Effector memory CD4-positive, alpha-beta T cell (primary cell): ENCODE data around the gene RAD50.
A peak's percentile ranks its signal among the peaks of the same experiment; 100 is the strongest.
"Not testable (repeated sequence)": the region's sequence is repeated elsewhere in the genome, so short reads cannot be mapped to it uniquely, and the experiment has no call there.

Experiments used
- DNase-seq, 3 donors: peaks; one replicate each; pipeline ENCODE4 v3.0.0-alpha.2; 2020
- H3K27ac ChIP-seq: 2 replicates; pipeline ENCODE4 v1.7.0; 2013; ENCODE audit warnings: mild to moderate bottlenecking, low read length, moderate library complexity; ENCODE audit not compliant: insufficient read depth, poor library complexity, severe bottlenecking
- H3K27me3 ChIP-seq: replicated peaks from 2 replicates; pipeline ENCODE4 v1.7.0; 2013; ENCODE audit warnings: mild to moderate bottlenecking, low read length; ENCODE audit not compliant: insufficient read depth, control insufficient read depth, poor library complexity, severe bottlenecking
- H3K36me3 ChIP-seq: 2 replicates; pipeline ENCODE4 v1.7.0; 2013; ENCODE audit warnings: mild to moderate bottlenecking, low read length, moderate library complexity; ENCODE audit not compliant: control insufficient read depth, insufficient read depth
- H3K4me1 ChIP-seq: 2 replicates; pipeline ENCODE4 v1.7.0; 2013; ENCODE audit warnings: low read length, mild to moderate bottlenecking; ENCODE audit not compliant: control insufficient read depth, insufficient read depth, poor library complexity, severe bottlenecking
- H3K4me3 ChIP-seq: 2 replicates; pipeline ENCODE4 v1.7.0; 2013; ENCODE audit warnings: low read length, low read depth, mild to moderate bottlenecking; ENCODE audit not compliant: insufficient read depth, poor library complexity, severe bottlenecking
- H3K9me3 ChIP-seq: 2 replicates; pipeline ENCODE4 v1.7.0; 2013; ENCODE audit warnings: mild to moderate bottlenecking, low read length, moderate library complexity; ENCODE audit not compliant: control insufficient read depth

Gene RAD50

DNA sequence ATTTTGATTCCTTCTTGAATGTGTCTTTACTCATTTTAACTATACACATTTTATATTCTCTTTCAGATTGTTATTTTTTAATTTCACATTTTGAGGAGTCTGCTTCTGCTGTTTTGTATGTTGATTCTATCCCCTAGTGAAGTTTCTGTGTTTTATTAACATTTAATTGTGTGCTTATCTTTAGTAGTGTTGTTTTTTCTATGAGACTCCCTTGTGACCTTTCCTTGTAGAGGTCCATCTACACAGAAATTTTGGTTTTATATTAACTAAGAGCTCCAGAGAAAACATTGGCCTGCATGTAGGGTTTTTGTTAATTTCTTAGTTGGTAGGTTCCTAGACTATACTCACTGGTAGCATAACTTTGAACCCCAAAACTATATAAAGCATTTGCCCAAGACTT, 65.8 kb downstream of the RAD50 start:
- Histone ChIP-seq H3K4me1 (no peaks in the 10 kb centered on the region), H3K4me3 (no peak overlapping the region), H3K9me3 (no peaks in the 10 kb centered on the region), H3K27me3 (no peaks in the 10 kb centered on the region), H3K36me3 (peaks cover 27% of the 10 kb centered on the region), H3K27ac (no peak overlapping the region)
- DNase-seq, result no peak

- Histone ChIP-seq H3K9me3 (no peaks in the 10 kb centered on the region), H3K4me1 (no peaks in the 10 kb centered on the region), H3K27ac (no peak overlapping the region), H3K27me3 (no peaks in the 10 kb centered on the region), H3K4me3 (no peak overlapping the region), H3K36me3 (peaks cover 4% of the 10 kb centered on the region)
- no peak for DNase-seq
Measured at GRCh38 chr5:132627470-132627869, 70.7 kb downstream of the RAD50 start.

- no peak overlapping the region for H3K4me3 ChIP-seq
- no peaks in the 10 kb centered on the region for H3K27me3 ChIP-seq
- no peak for DNase-seq
- H3K9me3 ChIP-seq, result no peaks in the 10 kb centered on the region
- no peaks in the 10 kb centered on the region for H3K4me1 ChIP-seq
- no peak overlapping the region for H3K27ac ChIP-seq
- peaks cover 4% of the 10 kb centered on the region for H3K36me3 ChIP-seq
Measured at GRCh38 chr5:132628814-132629213, 72.0 kb downstream of the RAD50 start.

- peak overlapping the region; percentile 33 for H3K27ac ChIP-seq
- H3K4me1 ChIP-seq, result no peaks in the 10 kb centered on the region
- H3K4me3 ChIP-seq, result no peak overlapping the region
- H3K9me3 ChIP-seq, result no peaks in the 10 kb centered on the region
- H3K36me3 ChIP-seq, result peaks cover 3% of the 10 kb centered on the region
- no peak for DNase-seq
- H3K27me3 ChIP-seq, result no peaks in the 10 kb centered on the region
Measured at GRCh38 chr5:132629230-132629944, 72.6 kb downstream of the RAD50 start.

GRCh38 chr5:132633587-132633986, 76.8 kb downstream of the RAD50 start:
- not testable (repeated sequence) for H3K4me3 ChIP-seq, DNase-seq, H3K36me3 ChIP-seq

GRCh38 chr5:132635873-132636272, 79.1 kb downstream of the RAD50 start:
- no peak overlapping the region for H3K27ac ChIP-seq
- DNase-seq, result no peak
- H3K27me3 ChIP-seq, result no peaks in the 10 kb centered on the region
- peaks cover 28% of the 10 kb centered on the region for H3K36me3 ChIP-seq
- H3K4me3 ChIP-seq, result no peak overlapping the region
- no peaks in the 10 kb centered on the region for H3K4me1 ChIP-seq
- no peaks in the 10 kb centered on the region for H3K9me3 ChIP-seq

More at GRCh38 chr5:132633587-132633986, 76.8 kb downstream of the RAD50 start:
- H3K9me3 ChIP-seq, H3K27ac ChIP-seq, H3K4me1 ChIP-seq, H3K27me3 ChIP-seq: not testable (repeated sequence)

DNA sequence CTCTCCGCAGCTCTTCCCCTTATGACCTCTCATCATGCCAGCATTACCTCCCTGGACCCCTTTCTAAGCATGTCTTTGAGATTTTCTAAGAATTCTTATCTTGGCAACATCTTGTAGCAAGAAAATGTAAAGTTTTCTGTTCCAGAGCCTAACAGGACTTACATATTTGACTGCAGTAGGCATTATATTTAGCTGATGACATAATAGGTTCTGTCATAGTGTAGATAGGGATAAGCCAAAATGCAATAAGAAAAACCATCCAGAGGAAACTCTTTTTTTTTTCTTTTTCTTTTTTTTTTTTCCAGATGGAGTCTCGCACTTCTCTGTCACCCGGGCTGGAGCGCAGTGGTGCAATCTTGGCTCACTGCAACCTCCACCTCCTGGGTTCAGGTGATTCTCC, 80.5 kb downstream of the RAD50 start:
- Histone ChIP-seq H3K4me3 (no peak overlapping the region), H3K27me3 (no peaks in the 10 kb centered on the region), H3K36me3 (peaks cover 37% of the 10 kb centered on the region), H3K9me3 (no peaks in the 10 kb centered on the region), H3K27ac (no peak overlapping the region), H3K4me1 (no peaks in the 10 kb centered on the region)
- DNase-seq, result no peak

- H3K27ac ChIP-seq, result no peak overlapping the region
- H3K4me3 ChIP-seq, result no peak overlapping the region
- no peak for DNase-seq
- no peaks in the 10 kb centered on the region for H3K4me1 ChIP-seq
- no peaks in the 10 kb centered on the region for H3K27me3 ChIP-seq
- H3K9me3 ChIP-seq, result no peaks in the 10 kb centered on the region
- H3K36me3 ChIP-seq, result peaks cover 45% of the 10 kb centered on the region
Measured at GRCh38 chr5:132639706-132640130, 82.9 kb downstream of the RAD50 start.

GRCh38 chr5:132640613-132641012, 83.8 kb downstream of the RAD50 start:
- no peak for DNase-seq
- H3K27me3 ChIP-seq, result no peaks in the 10 kb centered on the region
- peaks cover 45% of the 10 kb centered on the region for H3K36me3 ChIP-seq
- no peaks in the 10 kb centered on the region for H3K4me1 ChIP-seq
- H3K4me3 ChIP-seq, result no peak overlapping the region
- no peak overlapping the region for H3K27ac ChIP-seq
- H3K9me3 ChIP-seq, result no peaks in the 10 kb centered on the region

DNA sequence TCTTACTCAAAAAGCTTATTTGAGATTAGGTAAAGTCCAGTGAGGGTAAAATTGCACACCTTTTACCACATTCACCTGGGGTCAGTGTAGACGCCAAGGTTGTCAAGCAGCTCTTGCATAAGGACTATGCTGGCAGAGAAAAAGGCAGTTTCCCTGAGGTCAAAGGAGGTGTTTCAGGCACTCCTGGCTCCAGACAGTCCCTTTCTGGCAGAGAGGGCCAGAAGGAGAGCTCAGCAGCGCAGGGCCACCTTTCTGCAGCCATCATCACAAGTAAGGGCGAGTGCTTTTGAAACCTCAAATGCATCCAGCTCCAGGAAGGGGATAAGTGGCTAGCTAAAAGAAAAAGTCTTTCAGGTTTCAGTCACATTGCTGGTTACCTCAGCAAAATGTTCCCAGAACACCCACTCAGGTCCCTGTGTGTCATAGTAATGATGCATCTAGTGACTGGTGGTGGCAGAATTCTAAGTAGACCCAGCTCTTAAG, 84.5 kb downstream of the RAD50 start:
- no peak overlapping the region for H3K27ac ChIP-seq
- H3K4me3 ChIP-seq, result no peak overlapping the region
- no peaks in the 10 kb centered on the region for H3K4me1 ChIP-seq
- peaks cover 45% of the 10 kb centered on the region for H3K36me3 ChIP-seq
- H3K27me3 ChIP-seq, result no peaks in the 10 kb centered on the region
- DNase-seq, result no peak
- no peaks in the 10 kb centered on the region for H3K9me3 ChIP-seq
